A549 (cell line): ENCODE data around the gene NINJ1.

Experiments used
- BHLHE40 ChIP-seq: IDR thresholded peaks from 2 replicates; pipeline ENCODE4 v1.6.1; 2012; ENCODE audit warnings: low read depth, low read length, inconsistent platforms
- POLR2A ChIP-seq: IDR thresholded peaks from 2 replicates; pipeline ENCODE4 v1.6.1; 2012; ENCODE audit warnings: mild to moderate bottlenecking, low read length
- TF ChIP-seq, protein P1 (sequence below): fragments of 200-600 bp; sonication (generic); IDR thresholded peaks from 2 replicates; pipeline ENCODE4 v1.6.1; 2016; ENCODE audit warnings: antibody characterized with exemption, mild to moderate bottlenecking, moderate library complexity
- TF ChIP-seq, protein P2 (sequence below): fragments of >200 bp; sonication (Bioruptor Twin); formaldehyde crosslinking; IDR thresholded peaks from 3 replicates; pipeline ENCODE4 v1.5.1; 2016

DNA sequence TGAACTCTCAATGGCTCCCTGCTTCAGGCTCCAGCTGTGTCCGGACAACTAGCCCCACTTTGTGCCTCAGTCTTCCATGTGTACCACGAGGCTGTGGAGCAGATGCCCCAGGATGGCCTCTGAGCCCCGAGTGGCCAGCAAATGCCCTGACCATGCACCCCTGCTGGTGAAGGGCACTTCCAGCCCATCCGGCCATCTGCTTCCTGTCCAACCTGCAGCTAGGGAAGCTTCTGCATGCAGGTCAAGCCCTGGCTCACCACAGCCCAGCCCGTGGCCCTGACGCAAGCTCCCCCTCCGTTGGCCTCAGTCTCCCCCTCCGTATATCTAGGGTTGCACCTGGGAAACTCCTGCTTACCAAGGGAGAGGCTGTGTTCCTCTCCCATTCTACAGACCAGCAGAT, 4.8 kb downstream of the NINJ1 start:
- TF ChIP-seq POLR2A (no peak), BHLHE40 (no peak)
- TF ChIP-seq, protein P1, sequence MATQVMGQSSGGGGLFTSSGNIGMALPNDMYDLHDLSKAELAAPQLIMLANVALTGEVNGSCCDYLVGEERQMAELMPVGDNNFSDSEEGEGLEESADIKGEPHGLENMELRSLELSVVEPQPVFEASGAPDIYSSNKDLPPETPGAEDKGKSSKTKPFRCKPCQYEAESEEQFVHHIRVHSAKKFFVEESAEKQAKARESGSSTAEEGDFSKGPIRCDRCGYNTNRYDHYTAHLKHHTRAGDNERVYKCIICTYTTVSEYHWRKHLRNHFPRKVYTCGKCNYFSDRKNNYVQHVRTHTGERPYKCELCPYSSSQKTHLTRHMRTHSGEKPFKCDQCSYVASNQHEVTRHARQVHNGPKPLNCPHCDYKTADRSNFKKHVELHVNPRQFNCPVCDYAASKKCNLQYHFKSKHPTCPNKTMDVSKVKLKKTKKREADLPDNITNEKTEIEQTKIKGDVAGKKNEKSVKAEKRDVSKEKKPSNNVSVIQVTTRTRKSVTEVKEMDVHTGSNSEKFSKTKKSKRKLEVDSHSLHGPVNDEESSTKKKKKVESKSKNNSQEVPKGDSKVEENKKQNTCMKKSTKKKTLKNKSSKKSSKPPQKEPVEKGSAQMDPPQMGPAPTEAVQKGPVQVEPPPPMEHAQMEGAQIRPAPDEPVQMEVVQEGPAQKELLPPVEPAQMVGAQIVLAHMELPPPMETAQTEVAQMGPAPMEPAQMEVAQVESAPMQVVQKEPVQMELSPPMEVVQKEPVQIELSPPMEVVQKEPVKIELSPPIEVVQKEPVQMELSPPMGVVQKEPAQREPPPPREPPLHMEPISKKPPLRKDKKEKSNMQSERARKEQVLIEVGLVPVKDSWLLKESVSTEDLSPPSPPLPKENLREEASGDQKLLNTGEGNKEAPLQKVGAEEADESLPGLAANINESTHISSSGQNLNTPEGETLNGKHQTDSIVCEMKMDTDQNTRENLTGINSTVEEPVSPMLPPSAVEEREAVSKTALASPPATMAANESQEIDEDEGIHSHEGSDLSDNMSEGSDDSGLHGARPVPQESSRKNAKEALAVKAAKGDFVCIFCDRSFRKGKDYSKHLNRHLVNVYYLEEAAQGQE = no peak
- TF ChIP-seq, protein P2, sequence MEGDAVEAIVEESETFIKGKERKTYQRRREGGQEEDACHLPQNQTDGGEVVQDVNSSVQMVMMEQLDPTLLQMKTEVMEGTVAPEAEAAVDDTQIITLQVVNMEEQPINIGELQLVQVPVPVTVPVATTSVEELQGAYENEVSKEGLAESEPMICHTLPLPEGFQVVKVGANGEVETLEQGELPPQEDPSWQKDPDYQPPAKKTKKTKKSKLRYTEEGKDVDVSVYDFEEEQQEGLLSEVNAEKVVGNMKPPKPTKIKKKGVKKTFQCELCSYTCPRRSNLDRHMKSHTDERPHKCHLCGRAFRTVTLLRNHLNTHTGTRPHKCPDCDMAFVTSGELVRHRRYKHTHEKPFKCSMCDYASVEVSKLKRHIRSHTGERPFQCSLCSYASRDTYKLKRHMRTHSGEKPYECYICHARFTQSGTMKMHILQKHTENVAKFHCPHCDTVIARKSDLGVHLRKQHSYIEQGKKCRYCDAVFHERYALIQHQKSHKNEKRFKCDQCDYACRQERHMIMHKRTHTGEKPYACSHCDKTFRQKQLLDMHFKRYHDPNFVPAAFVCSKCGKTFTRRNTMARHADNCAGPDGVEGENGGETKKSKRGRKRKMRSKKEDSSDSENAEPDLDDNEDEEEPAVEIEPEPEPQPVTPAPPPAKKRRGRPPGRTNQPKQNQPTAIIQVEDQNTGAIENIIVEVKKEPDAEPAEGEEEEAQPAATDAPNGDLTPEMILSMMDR = no peak
